Type B pancreatic cell (in vitro differentiated cells): ENCODE measurements around the gene SSBP3. TPM values are rescaled to one million over a fixed set of nuclear protein-coding genes. Genes with fewer than 3 reads are reported as not detected.

ENCODE experiments used
- DNase-seq: peaks from one replicate; pipeline ENCODE4 v3.0.0; 2021; ENCODE audit warnings: mixed read lengths; ENCODE audit not compliant: unreplicated experiment; ENCODE audit errors: extremely low spot score
- H3K27ac Mint-ChIP-seq: 2 replicates; pipeline ENCODE4 v1.8.0; 2021; ENCODE audit warnings: mild to moderate bottlenecking, mixed read lengths
- H3K27me3 Mint-ChIP-seq: 2 replicates; pipeline ENCODE4 v1.8.0; 2021; ENCODE audit warnings: mixed read lengths
- H3K36me3 Mint-ChIP-seq: 2 replicates; pipeline ENCODE4 v1.8.0; 2021; ENCODE audit warnings: mixed read lengths
- H3K4me1 Mint-ChIP-seq: one replicate; pipeline ENCODE4 v1.8.0; 2021; ENCODE audit warnings: mixed read lengths; ENCODE audit not compliant: unreplicated experiment
- H3K4me3 Mint-ChIP-seq: 2 replicates; pipeline ENCODE4 v1.8.0; 2021; ENCODE audit warnings: mild to moderate bottlenecking, mixed read lengths
- H3K9me3 Mint-ChIP-seq: 2 replicates; pipeline ENCODE4 v1.8.0; 2021; ENCODE audit warnings: mixed read lengths
- total RNA-seq: library from RNA; stranded (reverse); gene quantifications from 2 replicates; pipeline ENCODE4 v1.2.1, GENCODE V29; 2021; ENCODE audit warnings: low replicate concordance
- TF ChIP-seq, protein P1 (sequence below): fragments of 200-600 bp; sonication (generic); conservative IDR thresholded peaks from 2 replicates; pipeline ENCODE4 v1.5.0; 2021; ENCODE audit warnings: antibody characterized with exemption, mild to moderate bottlenecking

Gene SSBP3
- total RNA-seq, 1 donor from 2014 or later, result 129 TPM

DNA sequence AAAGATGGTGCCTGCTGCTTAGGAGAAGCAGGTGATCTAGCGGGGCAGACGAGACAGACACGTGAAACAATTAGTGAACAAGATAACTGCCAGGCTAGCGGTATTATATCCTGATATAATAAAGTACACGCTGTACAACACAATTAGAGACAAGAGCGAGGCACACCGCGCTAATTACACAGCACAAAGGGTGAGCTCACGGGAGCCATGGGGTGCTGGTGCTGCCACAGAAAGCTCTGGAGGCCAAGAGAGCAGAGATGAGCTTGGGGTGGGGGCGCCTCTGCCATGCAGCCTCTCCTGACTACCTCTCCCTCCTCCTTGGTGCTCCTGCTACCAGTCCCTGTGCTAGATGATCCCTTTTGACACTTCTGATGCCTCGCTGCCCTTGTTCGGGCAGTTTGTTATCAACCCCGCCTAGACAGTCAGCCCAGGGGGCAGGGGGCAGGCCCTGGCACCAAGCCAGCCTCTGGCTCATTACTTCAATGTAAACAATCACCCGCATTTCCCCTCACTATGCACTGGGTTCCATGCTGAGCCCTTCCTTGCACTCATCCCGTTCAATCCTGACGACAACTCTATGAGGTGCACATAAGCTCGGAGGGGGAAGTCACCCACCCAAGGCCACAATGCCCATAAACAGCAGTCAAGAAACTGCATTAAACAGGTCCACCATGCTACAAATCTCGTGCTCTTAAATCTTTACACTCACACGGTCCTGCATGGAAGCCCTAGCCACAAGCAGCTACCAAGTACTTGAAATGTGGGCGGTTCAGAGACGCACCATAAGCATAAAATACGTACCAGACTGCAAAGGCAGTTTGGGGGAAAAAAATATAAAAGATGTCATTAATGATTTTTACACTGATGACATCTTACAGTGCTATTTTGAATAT is 103.0 kb downstream of the SSBP3 start:
- no peaks in the 10 kb centered on the region for H3K9me3 Mint-ChIP-seq
- TF ChIP-seq, protein P1, sequence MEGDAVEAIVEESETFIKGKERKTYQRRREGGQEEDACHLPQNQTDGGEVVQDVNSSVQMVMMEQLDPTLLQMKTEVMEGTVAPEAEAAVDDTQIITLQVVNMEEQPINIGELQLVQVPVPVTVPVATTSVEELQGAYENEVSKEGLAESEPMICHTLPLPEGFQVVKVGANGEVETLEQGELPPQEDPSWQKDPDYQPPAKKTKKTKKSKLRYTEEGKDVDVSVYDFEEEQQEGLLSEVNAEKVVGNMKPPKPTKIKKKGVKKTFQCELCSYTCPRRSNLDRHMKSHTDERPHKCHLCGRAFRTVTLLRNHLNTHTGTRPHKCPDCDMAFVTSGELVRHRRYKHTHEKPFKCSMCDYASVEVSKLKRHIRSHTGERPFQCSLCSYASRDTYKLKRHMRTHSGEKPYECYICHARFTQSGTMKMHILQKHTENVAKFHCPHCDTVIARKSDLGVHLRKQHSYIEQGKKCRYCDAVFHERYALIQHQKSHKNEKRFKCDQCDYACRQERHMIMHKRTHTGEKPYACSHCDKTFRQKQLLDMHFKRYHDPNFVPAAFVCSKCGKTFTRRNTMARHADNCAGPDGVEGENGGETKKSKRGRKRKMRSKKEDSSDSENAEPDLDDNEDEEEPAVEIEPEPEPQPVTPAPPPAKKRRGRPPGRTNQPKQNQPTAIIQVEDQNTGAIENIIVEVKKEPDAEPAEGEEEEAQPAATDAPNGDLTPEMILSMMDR, result no peak
- no peak overlapping the region for H3K27ac Mint-ChIP-seq
- peak overlapping the region; percentile 19 for H3K4me3 Mint-ChIP-seq
- peaks cover 75% of the 10 kb centered on the region for H3K4me1 Mint-ChIP-seq
- H3K27me3 Mint-ChIP-seq, result no peaks in the 10 kb centered on the region
- peaks cover 7% of the 10 kb centered on the region for H3K36me3 Mint-ChIP-seq
- no peak for DNase-seq

DNA sequence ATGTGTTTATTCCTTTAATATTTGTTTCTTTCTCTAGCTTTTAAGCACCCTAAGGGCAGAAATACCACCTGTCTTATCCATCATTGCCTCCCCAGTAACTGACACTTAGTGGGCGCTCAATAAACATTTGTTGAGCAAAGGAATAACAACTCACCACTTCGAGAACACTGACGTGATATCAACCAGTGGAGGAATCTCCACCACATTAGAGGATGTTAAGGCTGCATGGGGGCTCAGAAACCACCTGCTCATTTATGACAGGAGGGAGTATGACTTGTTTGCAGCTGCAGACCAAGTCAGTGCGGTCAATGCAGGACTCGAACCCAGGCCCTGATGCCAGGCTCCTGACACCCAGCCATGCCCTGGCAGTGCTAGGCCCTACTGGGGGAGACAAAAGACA is 103.6 kb downstream of the SSBP3 start:
- TF ChIP-seq, protein P1, result no peak
- Mint-ChIP-seq H3K27ac (no peak overlapping the region), H3K36me3 (peaks cover 7% of the 10 kb centered on the region), H3K27me3 (no peaks in the 10 kb centered on the region), H3K9me3 (no peaks in the 10 kb centered on the region), H3K4me3 (no peak overlapping the region), H3K4me1 (peaks cover 75% of the 10 kb centered on the region)
- DNase-seq, result no peak

DNA sequence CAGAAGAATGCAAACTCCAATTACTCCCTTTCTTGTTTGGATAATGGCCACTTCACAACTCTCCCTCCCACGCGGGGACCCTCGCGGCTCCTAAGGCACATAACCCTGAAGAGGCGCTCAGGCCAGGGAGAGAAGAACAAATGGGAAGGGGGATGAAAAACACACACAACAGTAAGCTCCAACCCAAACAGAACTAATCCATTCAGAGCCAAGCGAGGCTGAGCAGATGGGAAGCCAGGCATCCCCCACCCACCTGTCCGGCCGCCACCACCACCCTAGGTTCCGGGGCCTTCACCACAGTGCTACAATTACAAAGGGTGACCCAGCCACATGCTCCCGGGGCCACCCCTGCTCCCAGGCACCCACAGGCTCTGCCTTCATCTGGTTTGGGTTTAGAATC is 104.7 kb downstream of the SSBP3 start:
- Mint-ChIP-seq H3K27ac (peak overlapping the region; percentile 13), H3K27me3 (no peaks in the 10 kb centered on the region), H3K4me3 (no peak overlapping the region), H3K36me3 (no peaks in the 10 kb centered on the region), H3K9me3 (no peaks in the 10 kb centered on the region), H3K4me1 (peaks cover 74% of the 10 kb centered on the region)
- TF ChIP-seq, protein P1, result no peak
- no peak for DNase-seq

DNA sequence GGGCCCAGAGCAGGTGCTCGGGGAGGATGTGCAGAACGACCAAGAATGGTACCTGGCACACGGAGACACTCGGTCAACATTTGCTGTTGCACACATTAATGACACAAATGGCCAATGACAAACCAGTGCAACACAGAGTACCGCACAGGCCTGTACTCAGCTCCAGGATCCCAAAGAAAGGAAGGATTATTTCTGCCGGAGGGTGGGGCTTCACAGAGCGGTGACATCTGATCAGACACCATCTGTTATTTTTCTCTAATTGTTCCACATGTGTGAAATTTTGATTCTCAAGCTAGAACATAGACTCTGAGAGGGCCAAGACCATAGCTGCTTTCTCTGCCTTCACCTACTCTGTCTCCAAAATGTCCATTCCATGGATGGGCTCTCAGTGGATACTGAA is 105.8 kb downstream of the SSBP3 start:
- peaks cover 78% of the 10 kb centered on the region for H3K4me1 Mint-ChIP-seq
- DNase-seq, result no peak
- H3K27me3 Mint-ChIP-seq, result no peaks in the 10 kb centered on the region
- TF ChIP-seq, protein P1, result no peak
- no peaks in the 10 kb centered on the region for H3K36me3 Mint-ChIP-seq
- H3K9me3 Mint-ChIP-seq, result no peaks in the 10 kb centered on the region
- H3K4me3 Mint-ChIP-seq, result no peak overlapping the region
- no peak overlapping the region for H3K27ac Mint-ChIP-seq

DNA sequence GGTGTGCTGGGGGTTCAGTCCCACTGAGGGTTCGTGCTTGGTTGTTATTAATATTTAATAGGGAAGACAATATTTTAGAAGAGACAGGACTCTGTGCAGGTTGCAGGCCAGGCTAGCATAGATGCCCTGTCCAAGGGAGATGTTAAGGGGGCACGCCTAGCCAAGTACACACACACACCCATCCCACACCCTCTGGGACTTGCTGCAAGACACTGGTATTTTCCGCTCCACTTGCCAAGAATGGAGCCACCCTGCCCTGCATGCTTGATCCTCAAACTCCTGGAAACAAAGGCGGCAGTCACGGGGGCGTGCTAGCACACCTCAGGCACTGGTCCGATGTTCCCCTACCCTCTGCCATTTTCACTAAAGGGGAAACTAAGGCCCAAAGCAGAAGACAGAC is 107.2 kb downstream of the SSBP3 start:
- Mint-ChIP-seq H3K4me3 (peak overlapping the region; percentile 53), H3K4me1 (peaks cover 78% of the 10 kb centered on the region), H3K27me3 (no peaks in the 10 kb centered on the region), H3K36me3 (no peaks in the 10 kb centered on the region), H3K9me3 (no peaks in the 10 kb centered on the region), H3K27ac (peak overlapping the region; percentile 61)
- TF ChIP-seq, protein P1, result no peak
- no peak for DNase-seq
